HEK293 (cell line): ENCODE measurements around the gene CPNE1.

Experiments used
- KLF7 ChIP-seq: fragments of 450-650 bp; formaldehyde crosslinking; IDR thresholded peaks from 2 replicates; pipeline ENCODE4 v1.5.1; 2016; ENCODE audit warnings: missing biosample characterization, missing genetic modification characterization, borderline replicate concordance
- MZF1 ChIP-seq: fragments of 450-650 bp; formaldehyde crosslinking; IDR thresholded peaks from 2 replicates; pipeline ENCODE4 v1.5.1; 2017; ENCODE audit warnings: missing biosample characterization, missing genetic modification characterization, borderline replicate concordance
- OSR2 ChIP-seq: fragments of 450-650 bp; formaldehyde crosslinking; IDR thresholded peaks from 2 replicates; pipeline ENCODE4 v1.5.1; 2016; ENCODE audit warnings: missing biosample characterization, missing genetic modification characterization
- PRDM1 ChIP-seq: fragments of 450-650 bp; formaldehyde crosslinking; IDR thresholded peaks from 2 replicates; pipeline ENCODE4; 2016; ENCODE audit warnings: missing biosample characterization, missing genetic modification characterization
- ZBTB11 ChIP-seq: fragments of 450-650 bp; formaldehyde crosslinking; conservative IDR thresholded peaks from 2 replicates; pipeline ENCODE4 v1.5.1; 2016; ENCODE audit warnings: low read depth, missing biosample characterization, missing genetic modification characterization
- ZBTB17 ChIP-seq: fragments of 450-650 bp; formaldehyde crosslinking; IDR thresholded peaks from 2 replicates; pipeline ENCODE4 v1.5.1; 2016; ENCODE audit warnings: missing biosample characterization, missing genetic modification characterization
- ZBTB26 ChIP-seq: fragments of 450-650 bp; formaldehyde crosslinking; optimal IDR thresholded peaks from 2 replicates; pipeline ENCODE3; 2016; ENCODE audit warnings: missing biosample characterization, mild to moderate bottlenecking, missing genetic modification characterization
- ZBTB49 ChIP-seq: fragments of 450-650 bp; formaldehyde crosslinking; IDR thresholded peaks from 2 replicates; pipeline ENCODE4 v1.5.1; 2016; ENCODE audit warnings: missing biosample characterization, missing genetic modification characterization, low read depth
- ZBTB7A ChIP-seq: fragments of 450-650 bp; formaldehyde crosslinking; IDR thresholded peaks from 2 replicates; pipeline ENCODE4 v1.5.1; 2016; ENCODE audit warnings: low read depth, missing biosample characterization, missing genetic modification characterization
- ZFHX2 ChIP-seq: fragments of 450-650 bp; formaldehyde crosslinking; conservative IDR thresholded peaks from 2 replicates; pipeline ENCODE4 v1.5.1; 2016; ENCODE audit warnings: missing biosample characterization, missing genetic modification characterization
- ZFP69B ChIP-seq: fragments of 450-650 bp; formaldehyde crosslinking; IDR thresholded peaks from 2 replicates; pipeline ENCODE4 v1.5.1; 2016; ENCODE audit warnings: missing biosample characterization, missing genetic modification characterization
- ZNF10 ChIP-seq: fragments of 450-650 bp; formaldehyde crosslinking; IDR thresholded peaks from 2 replicates; pipeline ENCODE4 v1.5.1; 2017; ENCODE audit warnings: missing biosample characterization, missing genetic modification characterization
- ZNF112 ChIP-seq: fragments of 450-650 bp; formaldehyde crosslinking; IDR thresholded peaks from 2 replicates; pipeline ENCODE4 v1.5.0; 2017; ENCODE audit warnings: missing biosample characterization, missing genetic modification characterization
- ZNF146 ChIP-seq: fragments of 450-650 bp; formaldehyde crosslinking; IDR thresholded peaks from 2 replicates; pipeline ENCODE4 v1.5.1; 2016; ENCODE audit warnings: missing biosample characterization, missing genetic modification characterization
- ZNF202 ChIP-seq: fragments of 450-650 bp; formaldehyde crosslinking; IDR thresholded peaks from 2 replicates; pipeline ENCODE4 v1.5.1; 2016; ENCODE audit warnings: missing biosample characterization, missing genetic modification characterization, borderline replicate concordance
- ZNF366 ChIP-seq: fragments of 450-650 bp; formaldehyde crosslinking; conservative IDR thresholded peaks from 2 replicates; pipeline ENCODE4 v1.5.1; 2016; ENCODE audit warnings: missing biosample characterization, missing genetic modification characterization
- ZNF394 ChIP-seq: fragments of 450-650 bp; formaldehyde crosslinking; IDR thresholded peaks from 2 replicates; pipeline ENCODE4 v1.5.1; 2016; ENCODE audit warnings: missing biosample characterization, missing genetic modification characterization, mild to moderate bottlenecking, moderate library complexity, borderline replicate concordance
- ZNF510 ChIP-seq: fragments of 450-650 bp; formaldehyde crosslinking; IDR thresholded peaks from 2 replicates; pipeline ENCODE4 v1.5.1; 2018; ENCODE audit warnings: mild to moderate bottlenecking, missing genetic modification characterization, missing biosample characterization; ENCODE audit not compliant: insufficient replicate concordance
- ZNF544 ChIP-seq: fragments of 450-650 bp; formaldehyde crosslinking; IDR thresholded peaks from 2 replicates; pipeline ENCODE4 v1.5.0; 2017; ENCODE audit warnings: missing biosample characterization, missing genetic modification characterization
- ZNF596 ChIP-seq: fragments of 450-650 bp; IDR thresholded peaks from 2 replicates; pipeline ENCODE4 v1.5.0; 2018; ENCODE audit warnings: missing biosample characterization, mild to moderate bottlenecking, missing genetic modification characterization, moderate library complexity
- ZNF629 ChIP-seq: fragments of 450-650 bp; formaldehyde crosslinking; IDR thresholded peaks from 2 replicates; pipeline ENCODE4 v1.5.1; 2017; ENCODE audit warnings: missing biosample characterization, missing genetic modification characterization
- ZNF639 ChIP-seq: fragments of 450-650 bp; formaldehyde crosslinking; IDR thresholded peaks from 2 replicates; pipeline ENCODE4 v1.5.1; 2016; ENCODE audit warnings: missing biosample characterization, missing genetic modification characterization
- ZNF658 ChIP-seq: fragments of 450-650 bp; formaldehyde crosslinking; IDR thresholded peaks from 2 replicates; pipeline ENCODE4; 2016; ENCODE audit warnings: missing biosample characterization, missing genetic modification characterization
- ZNF677 ChIP-seq: fragments of 450-650 bp; IDR thresholded peaks from 2 replicates; pipeline ENCODE4 v1.5.0; 2018; ENCODE audit warnings: missing biosample characterization, mild to moderate bottlenecking, missing genetic modification characterization, moderate library complexity
- ZNF692 ChIP-seq: fragments of 450-650 bp; formaldehyde crosslinking; IDR thresholded peaks from 2 replicates; pipeline ENCODE4 v1.5.1; 2016; ENCODE audit warnings: missing biosample characterization, missing genetic modification characterization
- ZNF768 ChIP-seq: fragments of 450-650 bp; formaldehyde crosslinking; IDR thresholded peaks from 2 replicates; pipeline ENCODE4 v1.5.1; 2018; ENCODE audit warnings: missing biosample characterization, mild to moderate bottlenecking, missing genetic modification characterization
- ZSCAN16 ChIP-seq: fragments of 450-650 bp; formaldehyde crosslinking; IDR thresholded peaks from 2 replicates; pipeline ENCODE4 v1.5.1; 2016; ENCODE audit warnings: missing biosample characterization, missing genetic modification characterization
- ZSCAN18 ChIP-seq: fragments of 450-650 bp; formaldehyde crosslinking; IDR thresholded peaks from 2 replicates; pipeline ENCODE4 v1.5.1; 2016; ENCODE audit warnings: missing biosample characterization, missing genetic modification characterization

The CPNE1 gene

GRCh38 chr20:35698298-35699126, 33.8 kb upstream of the CPNE1 start (continued):
- TF ChIP-seq ZNF639 (tag by site-specific recombination) = no peak
- peak; percentile 79 for TF ChIP-seq ZBTB26 (tag by site-specific recombination)
- TF ChIP-seq ZNF692 (tag by site-specific recombination) = peak; percentile 48; the same call in 1 of the 2 replicates
- no peak for TF ChIP-seq ZNF202 (tag by site-specific recombination)
- no peak for TF ChIP-seq ZNF658 (tag by site-specific recombination)
- TF ChIP-seq ZNF544 (tag by site-specific recombination) = no peak
- TF ChIP-seq ZSCAN18 (tag by site-specific recombination) = no peak
- TF ChIP-seq ZFHX2 (tag by site-specific recombination) = no peak
- no peak for TF ChIP-seq ZNF146 (tag by site-specific recombination)
- no peak for TF ChIP-seq ZNF10 (tag by site-specific recombination)
- TF ChIP-seq ZNF394 (tag by site-specific recombination) = no peak
- no peak for TF ChIP-seq ZNF510 (tag by site-specific recombination)
- TF ChIP-seq ZNF768 (tag by site-specific recombination) = no peak
- TF ChIP-seq ZNF366 (tag by site-specific recombination) = 0 out of 2 replicates have a peak, but pooled peaks have one; percentile 8
- no peak for TF ChIP-seq ZNF629 (tag by site-specific recombination)
- no peak for TF ChIP-seq ZNF112 (tag by site-specific recombination)
- TF ChIP-seq ZBTB17 (tag by site-specific recombination) = no peak; the same call in 1 of the 2 replicates
- no peak for TF ChIP-seq MZF1 (tag by site-specific recombination)
- TF ChIP-seq ZNF596 (tag by site-specific recombination) = no peak
- peak; percentile 27; the same call in 1 of the 2 replicates for TF ChIP-seq PRDM1 (tag by site-specific recombination)
- no peak for TF ChIP-seq KLF7
- TF ChIP-seq ZBTB11 (tag by site-specific recombination) = no peak
- no peak for TF ChIP-seq ZNF677
- peak; percentile 15; the same call in 1 of the 2 replicates for TF ChIP-seq ZBTB7A (tag by site-specific recombination)
- TF ChIP-seq ZSCAN16 (tag by site-specific recombination) = no peak
- no peak for TF ChIP-seq OSR2
- TF ChIP-seq ZBTB49 = no peak
- no peak; the same call in 1 of the 2 replicates for TF ChIP-seq ZFP69B (tag by site-specific recombination)
